H9 (cell line): ENCODE data around the gene BICD1. TPM values are rescaled to one million over a fixed set of nuclear protein-coding genes. Genes with fewer than 3 reads are reported as not detected.

Experiments
- DNase-seq: peaks from one replicate; pipeline ENCODE4 v3.0.0-alpha.2; 2017
- H2AFZ ChIP-seq: one replicate; pipeline ENCODE4 v1.6.1; 2013; ENCODE audit warnings: mild to moderate bottlenecking, low read length, control low read depth, moderate library complexity
- H2AK5ac ChIP-seq: 2 replicates; pipeline ENCODE4 v1.6.1; 2013; ENCODE audit warnings: low read length, control low read depth, mixed read lengths; ENCODE audit not compliant: insufficient read length
- H2BK120ac ChIP-seq: one replicate; pipeline ENCODE4 v1.6.1; 2013; ENCODE audit warnings: low read depth, mild to moderate bottlenecking, low read length, control low read depth, inconsistent platforms; ENCODE audit not compliant: poor library complexity, severe bottlenecking
- H2BK12ac ChIP-seq: 2 replicates; pipeline ENCODE4 v1.6.1; 2013; ENCODE audit warnings: low read length, control low read depth, mixed read lengths, low read depth; ENCODE audit not compliant: insufficient read length
- H2BK15ac ChIP-seq: 2 replicates; pipeline ENCODE4 v1.6.1; 2013; ENCODE audit warnings: low read depth, low read length, control low read depth
- H2BK20ac ChIP-seq: one replicate; pipeline ENCODE4 v1.6.1; 2013; ENCODE audit warnings: low read depth, mild to moderate bottlenecking, low read length, control low read depth, inconsistent platforms; ENCODE audit not compliant: poor library complexity, severe bottlenecking
- H2BK5ac ChIP-seq: 2 replicates; pipeline ENCODE4 v1.6.1; 2013; ENCODE audit warnings: low read length, control low read depth, mixed read lengths; ENCODE audit not compliant: insufficient read length
- H3K14ac ChIP-seq: 2 replicates; pipeline ENCODE4 v1.6.1; 2013; ENCODE audit warnings: low read length, control low read depth; ENCODE audit not compliant: insufficient read depth
- H3K18ac ChIP-seq: 2 replicates; pipeline ENCODE4 v1.6.1; 2013; ENCODE audit warnings: low read depth, mild to moderate bottlenecking, mixed read lengths, low read length, control low read depth; ENCODE audit not compliant: insufficient read length
- H3K23ac ChIP-seq: 2 replicates; pipeline ENCODE4 v1.6.1; 2013; ENCODE audit warnings: low read length, control low read depth, mixed read lengths, low read depth; ENCODE audit not compliant: insufficient read length
- H3K23me2 ChIP-seq: 2 replicates; pipeline ENCODE4 v1.6.1; 2013; ENCODE audit warnings: low read depth, mild to moderate bottlenecking, mixed read lengths, low read length, control low read depth; ENCODE audit not compliant: insufficient read length, poor library complexity, severe bottlenecking
- H3K27ac ChIP-seq: 2 replicates; pipeline ENCODE4 v1.5.1; 2013; ENCODE audit warnings: low read length, control low read depth, mixed read lengths, low read depth; ENCODE audit not compliant: insufficient read length
- H3K27me3 ChIP-seq: 2 replicates; pipeline ENCODE4 v1.6.1; 2013; ENCODE audit warnings: low read length, control low read depth, inconsistent platforms; ENCODE audit not compliant: insufficient read depth
- H3K4ac ChIP-seq: 2 replicates; pipeline ENCODE4 v1.6.1; 2013; ENCODE audit warnings: low read depth, mild to moderate bottlenecking, control low read depth, inconsistent platforms, low read length, moderate library complexity
- H3K4me1 ChIP-seq: 2 replicates; pipeline ENCODE4 v1.6.1; 2013; ENCODE audit warnings: low read length, control low read depth, inconsistent platforms; ENCODE audit not compliant: insufficient read depth
- H3K4me2 ChIP-seq: 2 replicates; pipeline ENCODE4 v1.6.1; 2013; ENCODE audit warnings: low read length, control low read depth, mixed read lengths; ENCODE audit not compliant: insufficient read length, insufficient read depth
- H3K56ac ChIP-seq: 2 replicates; pipeline ENCODE4 v1.6.1; 2013; ENCODE audit warnings: low read depth, mild to moderate bottlenecking, mixed read lengths, low read length, control low read depth; ENCODE audit not compliant: insufficient read length
- H3K79me1 ChIP-seq: 2 replicates; pipeline ENCODE4 v1.6.1; 2013; ENCODE audit warnings: low read depth, mild to moderate bottlenecking, moderate library complexity, low read length, control low read depth, inconsistent platforms; ENCODE audit not compliant: insufficient read depth, poor library complexity, severe bottlenecking
- H3K79me2 ChIP-seq: 2 replicates; pipeline ENCODE4 v1.6.1; 2013; ENCODE audit warnings: low read length, control low read depth, inconsistent platforms; ENCODE audit not compliant: insufficient read depth
- H3K9ac ChIP-seq: 2 replicates; pipeline ENCODE4 v1.6.1; 2013; ENCODE audit warnings: low read length, control low read depth, mixed read lengths; ENCODE audit not compliant: insufficient read length; ENCODE audit errors: extremely low read depth
- H3K9me3 ChIP-seq: one replicate; pipeline ENCODE4 v1.6.1; 2013; ENCODE audit warnings: low read depth, low read length, inconsistent platforms; ENCODE audit not compliant: control insufficient read depth
- H3T11ph ChIP-seq: one replicate; pipeline ENCODE4 v1.6.1; 2013; ENCODE audit warnings: mild to moderate bottlenecking, low read length, control low read depth, inconsistent platforms
- H4K20me1 ChIP-seq: one replicate; pipeline ENCODE4 v1.6.1; 2013; ENCODE audit not compliant: control insufficient read depth, insufficient read length, insufficient read depth
- H4K5ac ChIP-seq: 2 replicates; pipeline ENCODE4 v1.6.1; 2013; ENCODE audit warnings: low read depth, mild to moderate bottlenecking, mixed read lengths, low read length, control low read depth; ENCODE audit not compliant: insufficient read length
- H4K8ac ChIP-seq: replicated peaks from 2 replicates; pipeline ENCODE4 v1.6.1; 2013; ENCODE audit warnings: low read length, control low read depth, mixed read lengths, low read depth; ENCODE audit not compliant: insufficient read length
- H4K91ac ChIP-seq: 2 replicates; pipeline ENCODE4 v1.6.1; 2013; ENCODE audit warnings: low read depth, mild to moderate bottlenecking, moderate library complexity, mixed read lengths, low read length, control low read depth; ENCODE audit not compliant: insufficient read length
- H3K27ac Mint-ChIP-seq, 3 experiments: 2 replicates in 2 of 3; 3 replicates in 1 of 3; pipeline ENCODE4 v1.8.0; 2020 to 2021; ENCODE audit warnings: mixed read lengths in 3 of 3, mild to moderate bottlenecking in 1 of 3, moderate library complexity in 1 of 3
- H3K27me3 Mint-ChIP-seq: 2 replicates; pipeline ENCODE4 v1.8.0; 2021; ENCODE audit warnings: low read depth, mild to moderate bottlenecking, moderate library complexity, mixed read lengths
- H3K36me3 Mint-ChIP-seq, 3 experiments: 2 replicates in 2 of 3; 3 replicates in 1 of 3; pipeline ENCODE4 v1.8.0; 2020 to 2021; ENCODE audit warnings: low read depth in 3 of 3, mixed read lengths in 3 of 3; ENCODE audit not compliant: insufficient read depth in 1 of 3
- H3K4me1 Mint-ChIP-seq, 2 experiments: 2 replicates each; pipeline ENCODE4 v1.8.0; 2020; ENCODE audit warnings: mixed read lengths in 2 of 2
- H3K4me3 Mint-ChIP-seq, 2 experiments: 2 replicates in 1 of 2; 3 replicates in 1 of 2; pipeline ENCODE4 v1.8.0; 2020 to 2021; ENCODE audit warnings: mild to moderate bottlenecking in 2 of 2, mixed read lengths in 2 of 2, moderate library complexity in 1 of 2
- H3K9me3 Mint-ChIP-seq, 2 experiments: 2 replicates in 1 of 2; 3 replicates in 1 of 2; pipeline ENCODE4 v1.8.0; 2020; ENCODE audit warnings: mild to moderate bottlenecking in 2 of 2, mixed read lengths in 2 of 2, moderate library complexity in 1 of 2
- WGBS: extraction: QIAGEN DNeasy Blood & Tissue Kit; methylation state at CpG from one replicate; pipeline ENCODE4 v1.1.7; 2013; ENCODE audit warnings: missing lambda C conversion rate, low lambda C conversion rate, mixed read lengths; ENCODE audit not compliant: insufficient read length; ENCODE audit errors: extremely low coverage; 5-methylcytosine and 5-hydroxymethylcytosine counted together
- total RNA-seq: library from RNA; stranded (reverse); gene quantifications from 2 replicates; pipeline ENCODE4 v1.2.1, GENCODE V29; 2021
- TF ChIP-seq, protein P1 (sequence below): fragments of 200-600 bp; sonication (generic); conservative IDR thresholded peaks from 3 replicates; pipeline ENCODE4 v1.8.0; 2021; ENCODE audit warnings: antibody characterized with exemption, mild to moderate bottlenecking

The BICD1 gene
- total RNA-seq, 1 experiment from 2014 or later = 134 TPM

GRCh38 chr12:32369202-32369601 lies 262.6 kb downstream of the BICD1 start:
- H3K79me1 ChIP-seq = no peaks in the 10 kb centered on the region
- H2AK5ac ChIP-seq = no peak overlapping the region
- no CpG with 5 or more reads among the region's 4 CpGs for WGBS
- no peak overlapping the region for H2BK12ac ChIP-seq
- no peaks in the 10 kb centered on the region for H3K23me2 ChIP-seq
- H3K9ac ChIP-seq = no peak overlapping the region
- no peak overlapping the region for H2BK15ac ChIP-seq
- no peak overlapping the region for H2BK120ac ChIP-seq
- no peak overlapping the region for H2BK20ac ChIP-seq
- Mint-ChIP-seq H3K27ac (peak overlapping the region in 2 of 3 experiments; percentile 53 to 89; a peak in 4 of 7 replicates), H3K27me3 (no peaks in the 10 kb centered on the region), H3K4me3 (no peak overlapping the region), H3K36me3 (peaks cover 0 to 11% (median 4%) of the 10 kb centered on the region in 3 experiments; a peak in 4 of 7 replicates), H3K9me3 (no peaks in the 10 kb centered on the region), H3K4me1 (peaks cover 9 to 11% of the 10 kb centered on the region in 2 experiments)
- no peak overlapping the region for H2BK5ac ChIP-seq
- no peak overlapping the region for H3K56ac ChIP-seq
- no peak overlapping the region for H3K14ac ChIP-seq
- H3K23ac ChIP-seq = no peak overlapping the region
- H3T11ph ChIP-seq = no peak overlapping the region
- DNase-seq = no peak
- no peaks in the 10 kb centered on the region for H3K4me1 ChIP-seq
- no peak overlapping the region for H3K4me2 ChIP-seq
- H4K5ac ChIP-seq = no peak overlapping the region
- H3K79me2 ChIP-seq = no peaks in the 10 kb centered on the region
- H4K20me1 ChIP-seq = no peaks in the 10 kb centered on the region
- H3K9me3 ChIP-seq = no peaks in the 10 kb centered on the region
- no peak overlapping the region for H3K18ac ChIP-seq
- H3K27ac ChIP-seq = no peak overlapping the region
- H3K4ac ChIP-seq = no peak overlapping the region
- H3K27me3 ChIP-seq = no peaks in the 10 kb centered on the region
- no peak overlapping the region for H2AFZ ChIP-seq
- no peak overlapping the region for H4K8ac ChIP-seq
- TF ChIP-seq, protein P1, sequence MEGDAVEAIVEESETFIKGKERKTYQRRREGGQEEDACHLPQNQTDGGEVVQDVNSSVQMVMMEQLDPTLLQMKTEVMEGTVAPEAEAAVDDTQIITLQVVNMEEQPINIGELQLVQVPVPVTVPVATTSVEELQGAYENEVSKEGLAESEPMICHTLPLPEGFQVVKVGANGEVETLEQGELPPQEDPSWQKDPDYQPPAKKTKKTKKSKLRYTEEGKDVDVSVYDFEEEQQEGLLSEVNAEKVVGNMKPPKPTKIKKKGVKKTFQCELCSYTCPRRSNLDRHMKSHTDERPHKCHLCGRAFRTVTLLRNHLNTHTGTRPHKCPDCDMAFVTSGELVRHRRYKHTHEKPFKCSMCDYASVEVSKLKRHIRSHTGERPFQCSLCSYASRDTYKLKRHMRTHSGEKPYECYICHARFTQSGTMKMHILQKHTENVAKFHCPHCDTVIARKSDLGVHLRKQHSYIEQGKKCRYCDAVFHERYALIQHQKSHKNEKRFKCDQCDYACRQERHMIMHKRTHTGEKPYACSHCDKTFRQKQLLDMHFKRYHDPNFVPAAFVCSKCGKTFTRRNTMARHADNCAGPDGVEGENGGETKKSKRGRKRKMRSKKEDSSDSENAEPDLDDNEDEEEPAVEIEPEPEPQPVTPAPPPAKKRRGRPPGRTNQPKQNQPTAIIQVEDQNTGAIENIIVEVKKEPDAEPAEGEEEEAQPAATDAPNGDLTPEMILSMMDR = no peak
- H4K91ac ChIP-seq = no peak overlapping the region
